ENCODE results near the gene MTREX.

- no peak for TF ChIP-seq POLR2A (IDR thresholded peaks at IDR 0.05)
- TF ChIP-seq, protein P1, sequence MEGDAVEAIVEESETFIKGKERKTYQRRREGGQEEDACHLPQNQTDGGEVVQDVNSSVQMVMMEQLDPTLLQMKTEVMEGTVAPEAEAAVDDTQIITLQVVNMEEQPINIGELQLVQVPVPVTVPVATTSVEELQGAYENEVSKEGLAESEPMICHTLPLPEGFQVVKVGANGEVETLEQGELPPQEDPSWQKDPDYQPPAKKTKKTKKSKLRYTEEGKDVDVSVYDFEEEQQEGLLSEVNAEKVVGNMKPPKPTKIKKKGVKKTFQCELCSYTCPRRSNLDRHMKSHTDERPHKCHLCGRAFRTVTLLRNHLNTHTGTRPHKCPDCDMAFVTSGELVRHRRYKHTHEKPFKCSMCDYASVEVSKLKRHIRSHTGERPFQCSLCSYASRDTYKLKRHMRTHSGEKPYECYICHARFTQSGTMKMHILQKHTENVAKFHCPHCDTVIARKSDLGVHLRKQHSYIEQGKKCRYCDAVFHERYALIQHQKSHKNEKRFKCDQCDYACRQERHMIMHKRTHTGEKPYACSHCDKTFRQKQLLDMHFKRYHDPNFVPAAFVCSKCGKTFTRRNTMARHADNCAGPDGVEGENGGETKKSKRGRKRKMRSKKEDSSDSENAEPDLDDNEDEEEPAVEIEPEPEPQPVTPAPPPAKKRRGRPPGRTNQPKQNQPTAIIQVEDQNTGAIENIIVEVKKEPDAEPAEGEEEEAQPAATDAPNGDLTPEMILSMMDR (IDR thresholded peaks at IDR 0.05): peak in 1 of 3 donors; percentile 71
These were observed 17.1 kb downstream of the MTREX start for GRCh38 chr5:55324815-55325418.
